GM12875 (cell line): ENCODE results near the gene BLOC1S3.

Experiments used
- H3K4me3 ChIP-seq: one replicate; pipeline ENCODE4 v1.5.1; 2011; ENCODE audit warnings: low read depth, low read length, control low read depth
- TF ChIP-seq, protein P1 (sequence below): IDR thresholded peaks from 2 replicates; pipeline ENCODE4 v1.5.1; 2011; ENCODE audit warnings: low read depth, mild to moderate bottlenecking, control low read depth, inconsistent platforms, low read length, moderate library complexity, borderline replicate concordance; ENCODE audit not compliant: insufficient read depth

Gene BLOC1S3

DNA sequence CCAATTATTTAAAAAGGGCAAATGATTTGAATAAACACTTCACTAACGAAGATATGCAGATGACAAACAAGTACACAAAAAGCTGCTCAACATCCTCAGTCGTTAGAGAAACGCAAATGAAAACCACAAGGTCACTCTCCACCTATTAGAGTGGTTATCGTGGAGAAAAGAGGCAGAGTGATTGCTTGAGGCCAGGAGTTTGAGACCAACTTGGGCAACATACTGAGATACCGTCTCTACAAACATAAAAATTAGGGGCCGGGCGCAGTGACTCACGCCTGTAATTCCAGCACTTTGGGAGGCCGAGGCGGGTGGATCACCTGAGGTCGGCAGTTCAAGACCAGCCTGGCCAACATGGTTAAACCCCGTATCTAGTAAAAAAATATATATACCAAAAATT is 27.2 kb downstream of the BLOC1S3 start:
- no peak overlapping the region for H3K4me3 ChIP-seq
- TF ChIP-seq, protein P1, sequence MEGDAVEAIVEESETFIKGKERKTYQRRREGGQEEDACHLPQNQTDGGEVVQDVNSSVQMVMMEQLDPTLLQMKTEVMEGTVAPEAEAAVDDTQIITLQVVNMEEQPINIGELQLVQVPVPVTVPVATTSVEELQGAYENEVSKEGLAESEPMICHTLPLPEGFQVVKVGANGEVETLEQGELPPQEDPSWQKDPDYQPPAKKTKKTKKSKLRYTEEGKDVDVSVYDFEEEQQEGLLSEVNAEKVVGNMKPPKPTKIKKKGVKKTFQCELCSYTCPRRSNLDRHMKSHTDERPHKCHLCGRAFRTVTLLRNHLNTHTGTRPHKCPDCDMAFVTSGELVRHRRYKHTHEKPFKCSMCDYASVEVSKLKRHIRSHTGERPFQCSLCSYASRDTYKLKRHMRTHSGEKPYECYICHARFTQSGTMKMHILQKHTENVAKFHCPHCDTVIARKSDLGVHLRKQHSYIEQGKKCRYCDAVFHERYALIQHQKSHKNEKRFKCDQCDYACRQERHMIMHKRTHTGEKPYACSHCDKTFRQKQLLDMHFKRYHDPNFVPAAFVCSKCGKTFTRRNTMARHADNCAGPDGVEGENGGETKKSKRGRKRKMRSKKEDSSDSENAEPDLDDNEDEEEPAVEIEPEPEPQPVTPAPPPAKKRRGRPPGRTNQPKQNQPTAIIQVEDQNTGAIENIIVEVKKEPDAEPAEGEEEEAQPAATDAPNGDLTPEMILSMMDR = no peak

DNA sequence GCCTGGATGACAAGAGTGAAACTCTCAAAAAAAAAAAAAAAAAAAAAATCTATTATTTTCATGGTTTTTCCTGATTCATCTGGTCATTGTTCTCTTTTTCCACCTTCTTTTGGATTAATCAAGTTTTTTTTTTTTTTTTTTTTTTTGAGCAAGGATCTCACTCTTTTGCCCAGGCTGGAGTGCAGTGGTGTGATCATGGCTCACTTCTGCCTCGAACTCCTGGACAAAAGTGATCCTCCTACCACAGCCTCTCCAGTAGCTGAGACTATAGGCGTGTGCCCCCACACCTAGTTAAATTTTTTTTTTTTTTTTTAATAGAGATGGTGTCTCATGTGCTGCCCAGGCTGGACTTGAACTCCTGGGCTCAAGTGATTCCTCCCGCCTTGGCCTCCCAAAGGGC is 27.7 kb downstream of the BLOC1S3 start:
- no peak overlapping the region for H3K4me3 ChIP-seq
- TF ChIP-seq, protein P1 = no peak

DNA sequence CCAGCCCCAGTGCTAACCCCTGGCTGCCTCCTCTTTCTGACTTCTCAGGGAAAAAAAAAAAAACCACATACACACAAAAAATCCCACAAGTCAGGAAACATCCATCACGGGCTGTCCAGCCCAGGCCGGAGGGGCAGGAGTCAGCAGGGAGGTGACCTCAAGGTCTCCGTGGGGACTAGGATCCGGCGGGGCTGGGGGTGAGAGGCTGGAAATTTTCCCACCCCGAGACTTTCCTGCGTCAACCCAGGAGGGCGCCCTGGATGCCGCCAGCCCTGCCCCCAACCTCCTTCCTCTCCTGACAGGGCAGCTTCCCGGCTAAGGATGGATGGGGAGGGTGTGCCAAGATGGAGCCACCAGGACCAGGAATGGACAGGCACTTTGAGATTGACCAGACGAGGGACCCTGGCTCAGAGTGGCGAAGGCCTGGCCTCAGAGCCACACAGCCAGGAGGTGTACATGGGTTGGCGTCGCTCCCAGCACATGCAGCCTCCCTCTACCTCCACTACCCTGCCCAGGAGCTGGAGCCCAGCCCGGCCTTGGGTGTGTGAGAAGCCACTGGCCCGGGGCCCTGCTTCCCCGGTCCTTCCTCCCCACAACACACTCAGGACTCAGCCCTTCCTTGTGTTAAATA is 33.3 kb downstream of the BLOC1S3 start:
- TF ChIP-seq, protein P1 = no peak

DNA sequence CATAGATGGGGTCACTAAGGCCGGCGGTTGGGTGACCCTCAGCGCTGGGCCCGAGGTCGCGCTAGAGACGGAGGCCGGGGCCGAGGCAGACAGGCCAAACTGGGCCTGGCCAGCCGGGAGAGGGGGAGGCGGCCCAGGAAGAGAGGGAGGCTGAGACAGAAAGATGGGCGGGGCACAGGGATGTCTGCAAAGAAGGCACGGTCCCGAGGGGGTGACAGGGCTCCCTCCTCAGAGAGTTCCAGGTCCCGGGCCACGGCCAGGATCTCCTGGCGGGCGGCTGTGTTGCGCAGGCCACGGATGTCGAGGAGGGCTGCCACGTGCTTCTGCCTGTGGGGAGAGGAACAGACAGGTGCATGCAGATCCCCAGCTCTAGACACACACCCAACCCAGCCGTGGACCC is 34.4 kb downstream of the BLOC1S3 start:
- TF ChIP-seq, protein P1 = no peak
- H3K4me3 ChIP-seq = no peak overlapping the region

More for the DNA sequence above, 33.3 kb downstream of the BLOC1S3 start:
- H3K4me3 ChIP-seq = no peak overlapping the region

DNA sequence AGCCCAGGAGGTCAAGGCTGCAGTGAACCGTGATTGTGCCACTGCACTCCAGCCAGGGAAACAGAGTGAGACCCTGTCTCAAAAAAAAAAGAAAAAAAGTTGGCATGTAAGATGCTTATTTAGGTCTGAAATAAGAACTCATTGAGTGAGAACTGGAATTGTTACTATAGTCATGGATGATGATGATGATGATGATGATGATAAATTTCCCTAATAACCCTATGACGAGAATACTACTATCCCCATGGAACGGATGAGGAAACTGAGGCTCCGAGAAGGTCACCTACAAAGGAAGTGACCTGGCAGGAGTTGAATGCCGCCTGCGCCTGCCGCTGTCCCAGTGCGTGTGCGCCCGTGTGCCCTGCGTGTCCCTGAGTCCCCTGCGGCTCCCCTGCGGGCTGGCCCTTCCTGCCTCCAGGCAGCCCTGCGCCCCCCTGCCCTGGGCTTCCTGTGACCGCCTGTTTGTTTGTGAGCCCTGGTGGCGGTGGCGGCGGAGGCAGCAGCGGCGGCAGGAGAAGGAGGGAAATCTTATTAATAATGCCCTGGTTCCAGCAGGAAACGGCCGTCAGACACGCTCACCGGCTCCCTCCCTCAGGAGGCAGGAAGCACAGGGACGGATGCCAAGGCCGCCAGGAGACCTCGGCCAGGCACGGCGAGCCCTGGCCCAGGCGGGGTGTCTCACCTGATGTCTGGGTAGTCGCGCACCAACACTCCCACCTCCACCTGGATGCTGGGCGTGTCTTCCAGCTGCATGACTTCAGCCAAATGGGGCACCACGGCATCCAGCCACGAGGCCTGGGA is 37.0 kb downstream of the BLOC1S3 start:
- TF ChIP-seq, protein P1 = no peak
- no peak overlapping the region for H3K4me3 ChIP-seq

DNA sequence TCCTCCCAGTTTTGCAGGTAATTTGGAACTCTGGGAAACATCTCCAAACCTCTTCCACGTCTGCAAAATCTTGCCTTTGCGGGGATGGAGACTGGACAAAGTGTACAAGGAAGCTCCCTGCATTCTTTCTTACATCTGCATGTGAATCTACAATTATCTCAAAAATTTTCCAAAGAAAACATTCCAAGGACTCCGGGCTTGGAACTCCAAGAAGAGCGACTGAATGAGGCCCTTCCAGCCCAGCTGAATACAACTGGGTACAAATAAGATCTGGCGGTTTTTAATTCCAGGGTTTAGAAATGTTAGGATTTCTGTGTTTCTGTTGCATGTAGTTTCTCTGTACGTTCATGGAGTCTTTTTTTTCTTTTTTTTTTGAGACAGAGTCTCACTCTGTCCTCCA is 38.1 kb downstream of the BLOC1S3 start:
- TF ChIP-seq, protein P1 = no peak
- no peak overlapping the region for H3K4me3 ChIP-seq
